Body of pancreas (tissue), 4 donors: Measurements from ENCODE around the gene OR51A7.

ENCODE experiments used
- CTCF ChIP-seq, 7 experiments: fragments of 450-650 bp in 4 of 7; fragments of 200-600 bp in 3 of 7; sonication (generic) in 3 of 7; IDR thresholded peaks; one replicate each; pipeline ENCODE4 v1.5.1; 2016 to 2019; ENCODE audit warnings: antibody characterized with exemption in 7 of 7
- POLR2A ChIP-seq, 3 donors: fragments of 450-650 bp; IDR thresholded peaks; one replicate each; pipeline ENCODE4 v1.6.1; 2016; ENCODE audit warnings: antibody characterized with exemption in 3 of 3, mild to moderate bottlenecking in 2 of 3

GRCh38 chr11:4881860-4882500, 21.6 kb upstream of the OR51A7 start, which contains the start of gene OR51T1:
- TF ChIP-seq POLR2A (IDR thresholded peaks at IDR 0.05) (no peak), CTCF (IDR thresholded peaks at IDR 0.05) (no peak)
